Measurements from ENCODE around the gene SGTA.

SGTA gene

GRCh38 chr19:2727640-2727944, 55.5 kb downstream of the SGTA start:
- no peak for DNase-seq (ENCODE audit: low read depth, low spot score)

GRCh38 chr19:2726904-2727639, 56.0 kb downstream of the SGTA start:
- no peak for DNase-seq (ENCODE audit: low read depth, low spot score)

GRCh38 chr19:2726160-2726855, 56.8 kb downstream of the SGTA start:
- DNase-seq (ENCODE audit: low read depth, low spot score) = no peak

- no peak for DNase-seq (ENCODE audit: low read depth, low spot score)
Observed at GRCh38 chr19:2724148-2724557, 58.9 kb downstream of the SGTA start.

- DNase-seq (ENCODE audit: low read depth, low spot score) = no peak
Observed at GRCh38 chr19:2723747-2724146, 59.3 kb downstream of the SGTA start.

- DNase-seq (ENCODE audit: low read depth, low spot score) = no peak
Observed at GRCh38 chr19:2723345-2723715, 59.7 kb downstream of the SGTA start.

GRCh38 chr19:2722541-2723344, 60.3 kb downstream of the SGTA start:
- DNase-seq (ENCODE audit: low read depth, low spot score) = no peak

GRCh38 chr19:2721570-2722540, 61.2 kb downstream of the SGTA start:
- DNase-seq (ENCODE audit: low read depth, low spot score) = no peak

- DNase-seq (ENCODE audit: low read depth, low spot score) = no peak
Observed at GRCh38 chr19:2720777-2721569, 62.1 kb downstream of the SGTA start, which contains the start of gene DIRAS1. Gene DIRAS1 (minus strand): TSS chr19:2721372. CDS start chr19:2717806, 3,566 bp downstream.

- no peak for DNase-seq (ENCODE audit: low read depth, low spot score)
Observed at GRCh38 chr19:2719920-2720776, 62.9 kb downstream of the SGTA start.

GRCh38 chr19:2719232-2719735, 63.8 kb downstream of the SGTA start:
- DNase-seq (ENCODE audit: low read depth, low spot score) = no peak

GRCh38 chr19:2717638-2718541, 65.2 kb downstream of the SGTA start:
- DNase-seq (ENCODE audit: low read depth, low spot score) = no peak

GRCh38 chr19:2716722-2717637, 66.1 kb downstream of the SGTA start:
- no peak for DNase-seq (ENCODE audit: low read depth, low spot score)

GRCh38 chr19:2716275-2716650, 66.8 kb downstream of the SGTA start:
- no peak for DNase-seq (ENCODE audit: low read depth, low spot score)

GRCh38 chr19:2715470-2716274, 67.4 kb downstream of the SGTA start:
- no peak for DNase-seq (ENCODE audit: low read depth, low spot score)

GRCh38 chr19:2714531-2715269, 68.4 kb downstream of the SGTA start:
- DNase-seq (ENCODE audit: low read depth, low spot score) = no peak

Measured in activated CD4-positive, CD25-positive, alpha-beta regulatory T cell treated with anti-CD3 and anti-CD28 coated beads, Interleukin-2, amount 50 U/mL, for 16 hours (primary cell).